Fibroblast of the aortic adventitia (primary cell): Measurements from ENCODE around the gene KCNJ11. TPM values are rescaled to one million over a fixed set of nuclear protein-coding genes. Genes with fewer than 3 reads are reported as not detected.
A peak's percentile ranks its signal among the peaks of the same experiment; 100 is the strongest.

Experiments used
- DNase-seq: peaks from one replicate; pipeline ENCODE4 v3.0.0-alpha.2; 2010; ENCODE audit warnings: low read depth
- H3K4me3 ChIP-seq: 2 replicates; pipeline ENCODE4 v1.5.1; 2011; ENCODE audit warnings: low read depth, mild to moderate bottlenecking, control low read depth, low read length, moderate library complexity
- total RNA-seq: library from RNA; depleted of rRNA; stranded (reverse); fragments of >200 nt; gene quantifications from 2 replicates; pipeline ENCODE4 v1.2.3, GENCODE V29; 2012; ENCODE audit warnings: low replicate concordance
- TF ChIP-seq, protein P1 (sequence below): IDR thresholded peaks from 2 replicates; pipeline ENCODE4 v1.5.1; 2011; ENCODE audit warnings: mild to moderate bottlenecking, low read length, control low read depth, inconsistent platforms; ENCODE audit not compliant: insufficient read depth

KCNJ11 gene
- total RNA-seq, 1 donor: not detected

DNA sequence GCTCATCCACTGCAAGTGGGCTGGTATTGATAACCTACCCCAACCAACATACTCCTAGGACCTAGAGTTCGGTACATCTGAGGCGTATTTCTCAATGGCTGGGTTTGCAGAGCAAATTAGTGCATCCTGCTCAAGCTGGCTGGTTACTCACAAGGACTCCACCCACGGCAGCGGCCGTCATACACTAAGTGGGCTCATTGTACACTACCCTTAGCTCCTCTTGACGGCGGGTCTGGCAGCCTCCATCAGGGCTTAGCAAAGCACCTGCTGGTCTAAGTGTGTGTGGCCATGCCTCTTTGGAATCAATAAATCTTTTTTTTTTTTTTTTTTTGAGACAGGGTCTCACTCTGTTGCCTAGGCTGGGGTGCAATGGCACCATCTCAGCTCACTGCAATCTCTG is 20.2 kb upstream of the KCNJ11 start:
- DNase-seq: no peak
- TF ChIP-seq, protein P1, sequence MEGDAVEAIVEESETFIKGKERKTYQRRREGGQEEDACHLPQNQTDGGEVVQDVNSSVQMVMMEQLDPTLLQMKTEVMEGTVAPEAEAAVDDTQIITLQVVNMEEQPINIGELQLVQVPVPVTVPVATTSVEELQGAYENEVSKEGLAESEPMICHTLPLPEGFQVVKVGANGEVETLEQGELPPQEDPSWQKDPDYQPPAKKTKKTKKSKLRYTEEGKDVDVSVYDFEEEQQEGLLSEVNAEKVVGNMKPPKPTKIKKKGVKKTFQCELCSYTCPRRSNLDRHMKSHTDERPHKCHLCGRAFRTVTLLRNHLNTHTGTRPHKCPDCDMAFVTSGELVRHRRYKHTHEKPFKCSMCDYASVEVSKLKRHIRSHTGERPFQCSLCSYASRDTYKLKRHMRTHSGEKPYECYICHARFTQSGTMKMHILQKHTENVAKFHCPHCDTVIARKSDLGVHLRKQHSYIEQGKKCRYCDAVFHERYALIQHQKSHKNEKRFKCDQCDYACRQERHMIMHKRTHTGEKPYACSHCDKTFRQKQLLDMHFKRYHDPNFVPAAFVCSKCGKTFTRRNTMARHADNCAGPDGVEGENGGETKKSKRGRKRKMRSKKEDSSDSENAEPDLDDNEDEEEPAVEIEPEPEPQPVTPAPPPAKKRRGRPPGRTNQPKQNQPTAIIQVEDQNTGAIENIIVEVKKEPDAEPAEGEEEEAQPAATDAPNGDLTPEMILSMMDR: no peak
- no peak overlapping the region for H3K4me3 ChIP-seq

DNA sequence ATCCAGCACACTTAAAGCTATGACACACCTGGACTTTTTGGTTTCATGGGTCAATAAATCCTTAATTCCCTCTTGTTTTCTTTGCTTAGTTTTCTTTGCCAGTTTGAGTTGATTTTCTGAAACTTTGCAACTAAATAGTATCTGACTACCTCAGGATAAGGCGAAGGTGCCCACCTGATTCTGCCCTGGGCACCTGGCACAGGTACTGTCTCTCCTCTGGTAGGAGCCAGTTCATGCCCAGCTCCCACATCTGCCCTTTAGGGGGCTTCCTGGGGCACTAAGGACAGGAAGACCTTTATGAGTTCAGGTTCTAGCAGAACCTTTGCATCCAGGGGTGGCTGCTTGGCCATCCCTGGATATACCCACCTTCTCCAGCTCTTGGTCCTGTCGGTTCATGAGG is 19.6 kb upstream of the KCNJ11 start:
- no peak overlapping the region for H3K4me3 ChIP-seq
- TF ChIP-seq, protein P1: no peak
- DNase-seq: no peak

GRCh38 chr11:17407575-17407974 is 19.1 kb upstream of the KCNJ11 start:
- no peak overlapping the region for H3K4me3 ChIP-seq
- DNase-seq: no peak
- TF ChIP-seq, protein P1: no peak

DNA sequence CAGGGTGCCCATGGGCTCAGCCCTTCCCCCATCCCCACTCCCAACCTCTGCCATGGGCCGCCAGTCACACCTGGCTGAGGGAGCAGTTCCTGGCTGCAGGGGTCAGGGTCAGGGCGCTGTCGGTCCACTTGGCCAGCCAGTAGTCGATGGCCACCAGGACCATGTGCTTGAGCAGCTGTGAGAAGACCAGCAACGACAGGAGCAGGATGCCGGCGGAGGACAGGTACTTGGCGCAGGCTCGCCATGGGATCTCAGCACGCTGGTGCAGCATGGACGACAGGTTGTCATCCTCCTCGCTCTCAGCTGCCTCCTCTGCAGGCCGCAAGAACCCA is 18.3 kb upstream of the KCNJ11 start:
- TF ChIP-seq, protein P1: no peak
- no peak overlapping the region for H3K4me3 ChIP-seq
- no peak for DNase-seq

DNA sequence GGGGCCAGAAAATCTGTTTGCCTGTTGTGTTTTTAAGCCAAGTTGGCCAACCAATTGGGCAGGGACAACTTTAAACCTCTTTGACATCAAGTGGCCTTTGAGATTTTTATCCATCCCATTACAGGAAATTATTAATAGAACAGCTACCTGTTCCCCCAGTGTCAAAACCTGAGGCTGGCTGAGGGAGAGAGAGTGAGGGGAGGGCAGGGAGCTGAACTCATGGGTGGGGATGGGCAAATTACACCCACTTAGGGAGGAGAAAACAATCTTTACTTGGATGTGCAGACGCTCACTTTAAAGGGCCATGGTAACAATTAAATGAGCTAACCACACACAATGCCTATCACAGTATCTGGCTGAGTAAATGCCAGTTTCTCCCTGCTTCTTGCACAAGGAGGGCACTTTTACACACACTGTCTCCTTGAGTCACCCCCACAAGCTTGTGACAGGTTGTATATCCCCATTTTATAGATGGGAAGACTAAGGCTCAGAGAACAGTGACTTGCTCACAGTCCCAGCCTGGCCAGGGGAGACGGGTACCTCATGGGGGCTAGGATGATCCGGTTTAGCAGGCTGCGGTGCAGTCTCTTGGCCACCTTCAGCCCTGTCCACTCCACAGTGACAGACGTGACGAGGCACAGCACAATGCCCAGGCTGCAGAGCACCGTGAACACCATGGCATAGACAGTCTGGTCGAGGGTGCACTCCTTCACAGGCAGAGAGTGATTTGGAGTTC is 17.8 kb upstream of the KCNJ11 start:
- no peak for DNase-seq
- TF ChIP-seq, protein P1: no peak
- no peak overlapping the region for H3K4me3 ChIP-seq

GRCh38 chr11:17405232-17406005 is 17.0 kb upstream of the KCNJ11 start:
- H3K4me3 ChIP-seq: no peak overlapping the region
- TF ChIP-seq, protein P1: peak; percentile 20
- peak; percentile 21 for DNase-seq
